Embryonic facial prominence (tissue), 1 donor: Measurements from ENCODE around the gene USP1.

ENCODE experiments used
- DNase-seq: peaks from one replicate; pipeline ENCODE4 v3.0.0-alpha.2; 2016; ENCODE audit errors: extremely low spot score

The USP1 gene

GRCh38 chr1:62484824-62485468, 48.1 kb downstream of the USP1 start:
- DNase-seq, result no peak

GRCh38 chr1:62487956-62488355, 51.1 kb downstream of the USP1 start:
- DNase-seq, result no peak

- DNase-seq, result no peak
Measured at GRCh38 chr1:62492521-62492920, 55.7 kb downstream of the USP1 start.

DNA sequence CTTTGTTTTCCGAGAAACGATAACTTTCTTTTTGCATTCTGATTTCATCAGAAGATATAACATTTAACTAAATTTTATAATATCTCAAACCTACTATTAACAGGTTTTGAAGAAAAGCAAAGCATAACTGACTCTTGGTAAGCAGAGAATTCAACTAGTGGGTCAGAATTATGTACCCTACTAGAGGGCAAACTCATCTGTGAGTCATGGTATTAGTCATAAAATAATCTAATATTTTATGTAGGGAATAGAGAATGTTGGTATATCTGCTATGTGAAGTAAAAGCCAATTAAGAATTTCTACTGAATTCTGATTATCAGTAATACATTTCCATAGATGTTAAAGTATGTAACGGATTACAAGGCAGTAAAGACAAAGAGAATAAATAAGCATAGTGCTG, 56.8 kb downstream of the USP1 start:
- no peak for DNase-seq

- no peak for DNase-seq
Measured at GRCh38 chr1:62494137-62494536, 57.3 kb downstream of the USP1 start.

GRCh38 chr1:62500210-62500609, 63.4 kb downstream of the USP1 start:
- no peak for DNase-seq
